ENCODE measurements around the gene TCEANC.
A peak's percentile ranks its signal among the peaks of the same experiment; 100 is the strongest.
"Not testable (repeated sequence)": the region's sequence is repeated elsewhere in the genome, so short reads cannot be mapped to it uniquely, and the experiment has no call there.

The TCEANC gene

DNA sequence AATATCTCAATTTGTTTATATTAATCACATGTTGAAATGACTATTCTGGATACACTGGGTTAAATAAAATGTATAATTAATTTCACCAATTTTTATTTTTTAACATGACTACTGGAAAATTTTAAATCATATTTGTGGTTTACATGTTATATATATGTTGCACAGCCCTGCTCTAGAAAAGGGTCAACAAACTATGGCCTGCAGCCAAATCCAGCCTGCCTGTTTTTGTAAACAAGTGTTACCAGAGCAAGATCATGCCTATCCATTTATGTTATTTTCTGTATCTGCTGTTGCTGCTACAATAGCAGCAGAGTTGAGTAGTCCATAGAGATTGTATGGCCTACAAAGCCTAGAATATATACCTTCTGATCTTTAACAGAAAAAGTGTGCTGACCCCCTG lies 1.2 kb downstream of the TCEANC start:
- H3K27ac ChIP-seq = no peak overlapping the region
- H3K9me3 ChIP-seq = no peaks in the 10 kb centered on the region
- H3K27me3 ChIP-seq = peaks cover 80% of the 10 kb centered on the region
- H3K9ac ChIP-seq = no peak overlapping the region
- peaks cover 29% of the 10 kb centered on the region for H3K4me1 ChIP-seq
- peaks cover 80% of the 10 kb centered on the region for H4K20me1 ChIP-seq
- TF ChIP-seq Cebpa-rat (IDR thresholded peaks at IDR 0.05) = no peak
- H3K36me3 ChIP-seq = no peaks in the 10 kb centered on the region
- peak overlapping the region; percentile 74; the same call in 1 of the 2 replicates for H3K4me3 ChIP-seq
- H3K4me2 ChIP-seq = peak overlapping the region; percentile 80

DNA sequence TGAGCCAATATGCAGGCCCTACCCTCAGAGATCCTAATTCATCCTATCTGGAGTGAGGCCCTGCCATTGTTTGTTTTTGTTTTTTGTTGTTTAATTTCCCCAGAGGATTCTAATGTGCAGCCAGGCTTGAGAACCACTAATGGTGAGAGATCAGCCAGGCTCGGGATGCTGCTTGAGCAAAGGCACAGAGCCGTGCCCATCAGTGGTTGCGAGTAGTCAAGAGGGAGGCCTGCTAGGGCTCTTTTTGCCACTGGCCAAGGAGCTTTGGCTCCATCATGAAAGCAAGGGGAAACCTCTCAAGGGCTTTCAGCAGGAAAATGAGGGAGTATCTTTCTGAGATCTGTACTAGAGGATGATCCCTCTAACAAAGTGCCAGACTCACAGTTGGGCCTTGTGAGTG lies 2.7 kb downstream of the TCEANC start:
- no peaks in the 10 kb centered on the region for H3K36me3 ChIP-seq
- peaks cover 29% of the 10 kb centered on the region for H3K4me1 ChIP-seq
- TF ChIP-seq Cebpa-rat (IDR thresholded peaks at IDR 0.05) = no peak
- H4K20me1 ChIP-seq = peaks cover 65% of the 10 kb centered on the region
- no peak overlapping the region for H3K27ac ChIP-seq
- H3K9me3 ChIP-seq = no peaks in the 10 kb centered on the region
- H3K4me3 ChIP-seq = no peak overlapping the region
- no peak overlapping the region for H3K4me2 ChIP-seq
- no peak overlapping the region for H3K9ac ChIP-seq
- H3K27me3 ChIP-seq = peaks cover 74% of the 10 kb centered on the region

DNA sequence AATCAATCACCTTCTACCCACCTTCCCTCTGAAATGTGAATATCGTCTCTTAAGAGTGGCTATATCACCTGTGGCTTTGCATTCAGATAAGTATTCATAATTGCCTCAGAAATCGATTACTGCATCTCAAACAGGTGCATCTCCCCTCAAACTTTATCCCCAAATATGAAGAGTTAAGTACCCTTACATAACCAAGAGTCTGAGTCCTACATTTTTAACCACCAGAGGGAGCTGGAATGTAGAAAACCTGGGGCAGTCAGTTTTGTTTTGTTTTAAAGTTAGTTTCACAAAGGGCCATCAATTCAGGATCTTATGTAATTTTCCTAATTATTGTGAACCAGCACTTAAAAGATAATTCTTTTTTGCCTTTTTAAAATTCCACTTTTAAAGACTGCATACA lies 5.7 kb downstream of the TCEANC start:
- Histone ChIP-seq H3K27ac (no peak overlapping the region), H3K27me3 (peaks cover 76% of the 10 kb centered on the region), H3K36me3 (peaks cover 16% of the 10 kb centered on the region), H3K4me3 (no peak overlapping the region), H3K9ac (no peak overlapping the region), H3K9me3 (no peaks in the 10 kb centered on the region), H3K4me2 (no peak overlapping the region), H4K20me1 (peaks cover 57% of the 10 kb centered on the region), H3K4me1 (peaks cover 18% of the 10 kb centered on the region)
- TF ChIP-seq Cebpa-rat (IDR thresholded peaks at IDR 0.05) = no peak

DNA sequence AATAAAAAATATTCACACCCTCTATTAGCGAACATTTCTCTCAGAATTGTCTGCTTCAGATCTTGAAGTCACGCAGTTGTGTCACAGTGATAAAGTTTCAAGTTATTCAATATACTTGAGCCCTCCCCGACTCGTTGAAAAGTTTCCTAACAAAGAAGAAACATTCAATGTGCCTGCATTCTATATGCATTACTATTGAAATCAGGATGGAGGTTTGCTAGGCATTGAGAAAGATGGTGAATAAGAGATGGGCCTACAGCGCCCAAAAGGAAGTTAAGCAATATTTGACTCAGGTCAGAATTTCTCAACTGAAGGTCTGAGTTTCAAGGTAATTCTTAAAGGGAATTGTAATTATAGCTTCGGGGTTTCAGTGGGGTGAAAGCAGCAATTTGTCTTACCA lies 6.1 kb downstream of the TCEANC start:
- Histone ChIP-seq H3K4me3 (no peak overlapping the region), H3K27ac (no peak overlapping the region), H3K9me3 (no peaks in the 10 kb centered on the region), H3K27me3 (peaks cover 76% of the 10 kb centered on the region), H3K4me2 (no peak overlapping the region), H3K36me3 (peaks cover 18% of the 10 kb centered on the region), H3K4me1 (peaks cover 14% of the 10 kb centered on the region), H3K9ac (no peak overlapping the region), H4K20me1 (peaks cover 57% of the 10 kb centered on the region)
- TF ChIP-seq Cebpa-rat (IDR thresholded peaks at IDR 0.05) = no peak

DNA sequence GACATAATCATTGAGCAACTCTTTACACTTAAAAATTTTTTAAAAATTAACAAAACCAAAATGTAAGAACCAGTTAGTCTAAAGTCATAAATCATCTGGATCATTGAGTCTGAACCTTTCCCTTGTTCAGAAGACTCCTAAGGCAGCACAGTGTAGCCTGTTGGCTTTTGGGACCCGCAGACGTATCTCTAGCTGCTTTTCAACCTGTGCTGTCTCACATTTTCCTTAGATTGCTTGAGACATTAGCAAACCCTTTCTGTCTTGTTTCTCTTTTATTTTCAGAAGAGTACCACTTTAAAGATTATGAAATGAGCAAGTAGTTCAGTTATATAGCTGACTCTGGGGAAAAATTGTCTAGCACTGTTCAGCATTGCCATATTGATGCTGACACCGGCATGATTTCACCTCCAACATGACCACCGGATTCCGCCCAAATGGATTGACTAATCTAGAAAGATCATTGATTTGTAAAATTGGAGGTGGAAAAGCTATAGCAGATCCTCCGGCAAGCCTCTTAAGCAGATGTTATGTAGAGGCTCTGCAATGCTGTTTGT lies 8.9 kb downstream of the TCEANC start:
- Histone ChIP-seq H3K27me3 (peaks cover 76% of the 10 kb centered on the region), H3K4me3 (no peak overlapping the region), H3K36me3 (peaks cover 18% of the 10 kb centered on the region), H3K27ac (no peak overlapping the region), H4K20me1 (peaks cover 45% of the 10 kb centered on the region; the same call in 1 of the 2 replicates), H3K4me2 (no peak overlapping the region), H3K9ac (no peak overlapping the region), H3K4me1 (no peaks in the 10 kb centered on the region), H3K9me3 (no peaks in the 10 kb centered on the region)
- no peak for TF ChIP-seq Cebpa-rat (IDR thresholded peaks at IDR 0.05)

DNA sequence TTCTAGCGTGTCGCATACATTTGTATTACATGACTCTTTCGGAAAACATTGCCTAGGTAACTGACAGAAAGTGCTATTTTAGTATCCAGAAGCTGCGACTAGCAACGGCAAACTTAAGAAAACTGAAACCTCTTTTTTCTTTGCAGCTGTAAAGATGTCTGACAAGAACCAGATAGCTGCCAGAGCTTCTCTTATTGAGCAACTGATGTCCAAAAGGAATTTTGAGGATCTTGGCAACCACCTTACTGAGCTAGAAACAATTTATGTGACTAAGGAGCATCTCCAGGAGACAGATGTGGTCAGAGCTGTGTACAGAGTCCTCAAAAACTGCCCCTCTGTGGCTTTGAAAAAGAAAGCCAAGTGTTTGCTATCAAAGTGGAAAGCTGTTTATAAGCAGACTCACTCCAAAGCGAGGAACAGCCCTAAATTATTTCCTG lies 9.4 kb downstream of the TCEANC start:
- Histone ChIP-seq H3K4me3 (no peak overlapping the region), H3K9ac (no peak overlapping the region), H3K4me2 (no peak overlapping the region), H3K27ac (no peak overlapping the region), H3K4me1 (no peaks in the 10 kb centered on the region), H3K9me3 (no peaks in the 10 kb centered on the region), H4K20me1 (peaks cover 44% of the 10 kb centered on the region; the same call in 1 of the 2 replicates), H3K27me3 (peaks cover 78% of the 10 kb centered on the region), H3K36me3 (peaks cover 18% of the 10 kb centered on the region)
- no peak for TF ChIP-seq Cebpa-rat (IDR thresholded peaks at IDR 0.05)

DNA sequence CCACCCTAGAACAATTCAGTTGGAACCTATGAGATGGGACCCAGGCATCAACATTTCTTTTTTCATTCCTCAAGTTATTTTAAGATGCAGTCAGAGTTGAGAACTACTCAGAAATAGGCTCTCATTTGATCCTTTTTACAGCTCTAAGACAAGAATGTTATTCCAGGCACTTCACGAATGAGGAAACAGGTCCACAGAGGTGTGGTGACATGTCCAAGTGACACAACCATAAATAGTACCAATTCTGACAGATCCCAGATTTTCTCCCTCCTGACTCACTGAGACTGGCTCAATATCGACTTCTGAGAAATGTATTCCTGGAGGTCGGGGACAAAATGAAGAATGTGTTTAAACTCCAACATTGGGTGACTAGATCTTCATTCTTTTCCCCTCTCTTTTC lies 11.1 kb downstream of the TCEANC start:
- Histone ChIP-seq H3K27ac (no peak overlapping the region), H3K4me1 (no peaks in the 10 kb centered on the region)

DNA sequence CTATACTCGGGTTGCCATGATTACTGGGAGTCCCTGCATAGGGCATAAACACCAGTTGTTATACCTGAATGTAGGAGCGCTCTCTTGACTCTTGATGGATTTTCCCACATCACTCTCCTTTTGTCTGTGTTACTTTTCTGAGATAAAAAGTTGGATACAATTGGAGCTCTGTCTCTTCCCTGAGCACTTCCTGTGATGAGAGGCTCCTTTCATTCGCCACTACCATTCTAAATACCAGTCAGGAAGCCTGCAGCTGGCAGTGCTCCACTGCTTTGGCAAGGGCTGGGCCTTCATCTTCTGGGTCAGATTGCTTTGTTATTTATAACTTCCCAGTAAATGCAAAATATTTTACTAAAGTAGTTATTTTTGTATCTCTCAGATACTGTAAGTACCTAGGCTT lies 13.9 kb downstream of the TCEANC start:
- no peak overlapping the region for H3K9ac ChIP-seq
- peaks cover 18% of the 10 kb centered on the region for H3K36me3 ChIP-seq
- H3K27ac ChIP-seq = no peak overlapping the region
- no peak overlapping the region for H3K4me3 ChIP-seq
- H4K20me1 ChIP-seq = peaks cover 49% of the 10 kb centered on the region; the same call in 1 of the 2 replicates
- H3K9me3 ChIP-seq = no peaks in the 10 kb centered on the region
- peaks cover 98% of the 10 kb centered on the region for H3K27me3 ChIP-seq
- H3K4me1 ChIP-seq = no peaks in the 10 kb centered on the region
- TF ChIP-seq Cebpa-rat (IDR thresholded peaks at IDR 0.05) = no peak
- H3K4me2 ChIP-seq = no peak overlapping the region

More for the DNA sequence above, 11.1 kb downstream of the TCEANC start:
- Histone ChIP-seq H3K36me3 (peaks cover 18% of the 10 kb centered on the region), H3K4me2 (no peak overlapping the region), H3K27me3 (peaks cover 86% of the 10 kb centered on the region), H3K9me3 (no peaks in the 10 kb centered on the region), H3K4me3 (no peak overlapping the region), H3K9ac (no peak overlapping the region), H4K20me1 (peaks cover 51% of the 10 kb centered on the region; the same call in 1 of the 2 replicates)
- no peak for TF ChIP-seq Cebpa-rat (IDR thresholded peaks at IDR 0.05)

DNA sequence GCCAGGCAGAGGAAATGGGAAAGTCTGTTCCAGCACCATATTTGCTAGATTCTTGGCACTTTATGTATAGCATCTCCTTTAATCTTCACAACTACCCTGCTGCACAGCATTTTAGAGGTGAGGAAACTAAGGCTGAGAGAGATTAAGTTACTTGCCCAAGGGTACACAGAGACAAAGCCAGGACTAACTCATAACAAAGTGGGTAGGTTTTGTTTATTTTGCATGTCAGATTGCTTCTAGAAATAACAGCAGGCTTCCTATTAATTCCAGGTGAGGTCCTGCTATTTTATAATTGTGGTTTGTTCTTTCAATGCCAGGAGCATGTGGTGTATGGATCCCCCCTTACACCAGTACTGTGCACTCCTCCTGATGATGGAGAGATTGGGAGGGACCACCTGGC lies 15.0 kb downstream of the TCEANC start:
- Histone ChIP-seq H3K27ac (no peak overlapping the region), H4K20me1 (peaks cover 38% of the 10 kb centered on the region; the same call in 1 of the 2 replicates), H3K27me3 (peaks cover 98% of the 10 kb centered on the region), H3K9me3 (peaks cover under 1% of the 10 kb centered on the region; the same call in 1 of the 2 replicates), H3K4me2 (no peak overlapping the region), H3K4me3 (no peak overlapping the region), H3K9ac (no peak overlapping the region), H3K36me3 (peaks cover 10% of the 10 kb centered on the region), H3K4me1 (no peaks in the 10 kb centered on the region)
- TF ChIP-seq Cebpa-rat (IDR thresholded peaks at IDR 0.05) = no peak

DNA sequence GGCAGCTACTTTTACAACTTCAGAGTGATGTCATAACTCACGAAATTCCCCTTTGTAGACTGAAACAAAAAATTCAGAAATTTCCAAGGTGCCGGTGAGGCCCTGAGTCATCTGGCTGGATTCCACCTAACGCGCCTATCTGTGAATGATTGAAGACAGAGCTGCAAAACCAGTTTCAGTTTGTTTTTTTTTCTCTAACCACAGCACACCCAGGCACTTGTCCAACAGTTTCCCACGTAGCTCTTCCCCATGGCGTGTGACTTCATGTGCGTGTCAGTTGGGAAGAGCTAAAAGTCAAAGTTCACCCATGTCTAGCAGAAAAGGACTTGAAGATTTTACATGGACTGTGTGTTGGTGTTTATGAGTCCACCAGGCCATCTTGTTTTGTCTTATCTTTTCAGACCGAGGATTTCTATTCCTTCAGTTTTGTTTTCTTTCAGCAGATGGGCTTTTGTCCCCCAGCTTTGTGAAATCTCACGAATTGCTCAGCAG lies 16.4 kb downstream of the TCEANC start:
- H3K27me3 ChIP-seq = peaks cover 92% of the 10 kb centered on the region
- peaks cover 25% of the 10 kb centered on the region; the same call in 1 of the 2 replicates for H4K20me1 ChIP-seq
- H3K4me1 ChIP-seq = no peaks in the 10 kb centered on the region
- TF ChIP-seq Cebpa-rat (IDR thresholded peaks at IDR 0.05) = no peak
- H3K4me2 ChIP-seq = no peak overlapping the region
- peaks cover 8% of the 10 kb centered on the region for H3K9me3 ChIP-seq
- H3K4me3 ChIP-seq = no peak overlapping the region
- no peak overlapping the region for H3K27ac ChIP-seq
- no peaks in the 10 kb centered on the region for H3K36me3 ChIP-seq
- no peak overlapping the region for H3K9ac ChIP-seq

DNA sequence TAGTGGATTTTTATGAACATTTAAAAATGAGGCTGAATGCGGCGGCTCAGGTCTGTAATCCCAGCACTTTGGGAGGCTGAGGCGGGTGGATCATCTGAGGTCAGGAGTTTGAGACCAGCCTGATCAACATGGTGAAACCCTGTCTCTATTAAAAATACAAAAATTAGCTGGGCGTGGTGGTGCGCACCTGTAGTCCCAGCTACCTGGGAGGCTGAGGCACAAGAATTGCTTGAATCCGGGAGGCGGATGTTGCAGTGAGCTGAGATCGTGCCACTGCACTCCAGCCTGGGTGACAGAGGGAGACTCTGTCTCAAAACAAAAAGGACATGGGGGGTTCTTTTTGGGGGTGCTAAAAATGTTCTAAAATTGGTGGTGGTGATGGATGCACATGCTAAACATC lies 16.8 kb downstream of the TCEANC start:
- not testable (repeated sequence) for H3K9me3 ChIP-seq, H3K4me1 ChIP-seq, H3K4me2 ChIP-seq, H3K36me3 ChIP-seq, H3K4me3 ChIP-seq, H3K27ac ChIP-seq, H3K9ac ChIP-seq
- H3K27me3 ChIP-seq = peaks cover 87% of the 10 kb centered on the region
- peaks cover 22% of the 10 kb centered on the region; the same call in 1 of the 2 replicates for H4K20me1 ChIP-seq
